Right atrium auricular region (tissue), 2 donors: ENCODE results near the gene KCNJ10. TPM values are rescaled to one million over a fixed set of nuclear protein-coding genes. Genes with fewer than 3 reads are reported as not detected.

Source experiments
- DNase-seq: peaks from one replicate; pipeline ENCODE4 v3.0.0-alpha.2; 2019; ENCODE audit warnings: low spot score
- H3K27ac ChIP-seq, 2 donors: fragments of 200-600 bp; sonication (generic); 1 replicate in 1 of 2; 2 replicates in 1 of 2; pipeline ENCODE4 v1.5.1; 2016 to 2019
- H3K27me3 ChIP-seq, 2 donors: fragments of 200-600 bp; sonication (generic); one replicate each; pipeline versions ENCODE4 v1.5.1 to v1.6.0; 2017 to 2019
- H3K36me3 ChIP-seq: fragments of 200-600 bp; sonication (generic); one replicate; pipeline ENCODE4 v1.5.1; 2016
- H3K4me1 ChIP-seq, 2 donors: fragments of 200-600 bp; sonication (generic); one replicate each; pipeline versions ENCODE4 v1.5.1 to v1.6.0; 2017 to 2019
- H3K4me3 ChIP-seq, 2 donors: fragments of 200-600 bp; sonication (generic); 1 replicate in 1 of 2; 2 replicates in 1 of 2; pipeline ENCODE4 v1.5.1; 2017 to 2019; ENCODE audit warnings: mild to moderate bottlenecking in 1 of 2, moderate library complexity in 1 of 2
- H3K9me3 ChIP-seq, 2 donors: fragments of 200-600 bp; sonication (generic); one replicate each; pipeline ENCODE4 v1.5.1; 2019
- total RNA-seq, 2 donors: library from RNA; depleted of rRNA; stranded (reverse); fragments of >200 nt; gene quantifications; one replicate each; pipeline ENCODE4 v1.1.0, GENCODE V29; 2016
- TF ChIP-seq, protein P1 (sequence below), 2 donors: fragments of 200-600 bp; sonication (generic); IDR thresholded peaks; one replicate each; pipeline ENCODE4 v1.5.1; 2019; ENCODE audit warnings: antibody characterized with exemption in 2 of 2

The KCNJ10 gene
- total RNA-seq, 2 donors from 2014 or later = 0.20 TPM; not detected in 1

DNA sequence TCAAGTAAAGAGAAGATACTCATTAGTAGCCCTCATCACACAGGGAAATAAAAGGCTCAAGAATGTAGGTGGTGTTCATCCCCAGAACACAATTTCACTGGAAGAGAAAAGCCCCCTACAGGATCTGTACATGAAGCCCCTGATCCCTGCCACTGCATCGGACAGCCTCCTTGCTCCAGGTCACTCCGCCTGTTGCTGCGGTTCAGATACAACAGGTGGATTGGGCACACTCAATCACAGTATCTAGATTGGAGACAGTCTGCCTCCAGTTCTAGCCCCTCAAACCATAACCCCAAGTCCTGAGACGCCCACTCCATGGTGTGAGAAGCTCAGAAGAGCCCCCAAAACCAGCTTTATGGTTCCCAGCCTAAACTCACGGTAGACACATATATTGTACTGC is 117.0 kb downstream of the KCNJ10 start:
- Histone ChIP-seq H3K4me3 (no peak overlapping the region), H3K36me3 (no peaks in the 10 kb centered on the region), H3K27ac (no peak overlapping the region), H3K27me3 (no peaks in the 10 kb centered on the region), H3K9me3 (no peaks in the 10 kb centered on the region), H3K4me1 (peaks cover 0 to 3% of the 10 kb centered on the region in 2 donors)
- TF ChIP-seq, protein P1, sequence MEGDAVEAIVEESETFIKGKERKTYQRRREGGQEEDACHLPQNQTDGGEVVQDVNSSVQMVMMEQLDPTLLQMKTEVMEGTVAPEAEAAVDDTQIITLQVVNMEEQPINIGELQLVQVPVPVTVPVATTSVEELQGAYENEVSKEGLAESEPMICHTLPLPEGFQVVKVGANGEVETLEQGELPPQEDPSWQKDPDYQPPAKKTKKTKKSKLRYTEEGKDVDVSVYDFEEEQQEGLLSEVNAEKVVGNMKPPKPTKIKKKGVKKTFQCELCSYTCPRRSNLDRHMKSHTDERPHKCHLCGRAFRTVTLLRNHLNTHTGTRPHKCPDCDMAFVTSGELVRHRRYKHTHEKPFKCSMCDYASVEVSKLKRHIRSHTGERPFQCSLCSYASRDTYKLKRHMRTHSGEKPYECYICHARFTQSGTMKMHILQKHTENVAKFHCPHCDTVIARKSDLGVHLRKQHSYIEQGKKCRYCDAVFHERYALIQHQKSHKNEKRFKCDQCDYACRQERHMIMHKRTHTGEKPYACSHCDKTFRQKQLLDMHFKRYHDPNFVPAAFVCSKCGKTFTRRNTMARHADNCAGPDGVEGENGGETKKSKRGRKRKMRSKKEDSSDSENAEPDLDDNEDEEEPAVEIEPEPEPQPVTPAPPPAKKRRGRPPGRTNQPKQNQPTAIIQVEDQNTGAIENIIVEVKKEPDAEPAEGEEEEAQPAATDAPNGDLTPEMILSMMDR (IDR thresholded peaks at IDR 0.05) = no peak
- no peak for DNase-seq

DNA sequence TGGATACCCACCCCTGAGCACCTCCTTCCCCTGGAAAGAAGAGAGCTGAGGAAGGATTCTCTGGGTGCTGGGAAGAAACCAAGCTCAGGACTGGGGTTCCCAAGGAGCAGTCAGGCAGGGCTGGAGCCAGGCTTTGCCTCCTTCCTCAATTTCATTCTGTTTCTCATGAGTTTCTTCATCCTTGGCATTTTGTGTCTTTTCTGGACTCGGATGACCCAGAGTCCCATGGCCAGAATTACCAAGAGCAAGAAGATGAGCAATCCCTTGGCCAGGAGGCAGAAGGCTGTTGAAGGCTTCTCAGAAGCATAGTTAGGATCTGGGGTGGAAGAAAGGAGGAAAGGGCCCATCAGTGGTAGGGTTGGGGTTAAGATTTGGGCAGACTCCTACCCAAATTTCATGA is 118.4 kb downstream of the KCNJ10 start:
- Histone ChIP-seq H3K4me3 (no peak overlapping the region), H3K9me3 (no peaks in the 10 kb centered on the region), H3K36me3 (no peaks in the 10 kb centered on the region), H3K4me1 (peaks cover 0 to 3% of the 10 kb centered on the region in 2 donors), H3K27ac (no peak overlapping the region), H3K27me3 (no peaks in the 10 kb centered on the region)
- DNase-seq = no peak
- TF ChIP-seq, protein P1 (IDR thresholded peaks at IDR 0.05) = no peak

DNA sequence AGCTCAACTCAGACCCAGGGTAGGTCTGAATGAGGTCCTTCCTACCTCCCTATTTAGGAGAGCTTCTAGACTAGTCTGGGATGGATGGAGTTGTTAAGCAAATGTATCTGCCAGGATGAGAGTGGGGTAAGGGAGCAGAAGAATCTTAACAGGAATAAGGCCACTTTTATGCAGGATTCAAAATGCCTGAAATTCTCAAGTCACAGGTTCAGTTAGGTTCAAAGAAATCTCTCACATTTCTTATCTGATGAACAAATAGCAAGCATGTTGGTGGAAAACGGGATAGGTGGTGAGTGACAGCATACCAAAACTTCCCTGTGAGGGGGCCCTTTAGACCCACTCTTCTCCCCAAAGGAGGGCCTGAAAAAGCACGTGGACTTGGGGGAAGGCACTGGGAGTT is 118.9 kb downstream of the KCNJ10 start:
- peaks cover 0 to 9% of the 10 kb centered on the region in 2 donors for H3K4me1 ChIP-seq
- TF ChIP-seq, protein P1 (IDR thresholded peaks at IDR 0.05) = no peak
- no peak overlapping the region for H3K4me3 ChIP-seq
- no peaks in the 10 kb centered on the region for H3K27me3 ChIP-seq
- no peak overlapping the region for H3K27ac ChIP-seq
- DNase-seq = no peak
- H3K36me3 ChIP-seq = no peaks in the 10 kb centered on the region
- H3K9me3 ChIP-seq = no peaks in the 10 kb centered on the region

DNA sequence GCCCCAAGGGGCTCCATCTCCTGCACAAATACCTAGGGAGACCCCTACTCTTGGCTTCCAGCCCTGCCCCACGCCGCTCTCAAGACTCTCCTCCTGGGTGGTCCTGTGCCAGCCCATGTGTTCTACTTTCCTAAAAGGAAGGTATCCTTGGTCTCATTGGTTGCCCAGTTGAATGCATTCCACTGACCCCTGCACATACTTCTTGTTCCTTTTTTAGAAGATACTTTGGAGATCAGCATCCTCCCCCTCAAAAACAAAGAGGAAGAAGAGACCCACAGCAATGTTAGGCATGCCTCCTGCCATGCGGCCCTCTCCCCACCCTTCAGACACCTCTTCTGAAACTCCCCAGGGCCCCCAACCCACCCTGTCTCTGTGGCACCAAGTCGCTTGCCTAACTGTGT is 120.0 kb downstream of the KCNJ10 start:
- Histone ChIP-seq H3K36me3 (no peaks in the 10 kb centered on the region), H3K9me3 (no peaks in the 10 kb centered on the region), H3K27ac (no peak overlapping the region), H3K27me3 (no peaks in the 10 kb centered on the region), H3K4me3 (no peak overlapping the region), H3K4me1 (peaks cover 0 to 19% of the 10 kb centered on the region in 2 donors)
- DNase-seq = no peak
- TF ChIP-seq, protein P1 (IDR thresholded peaks at IDR 0.05) = no peak

DNA sequence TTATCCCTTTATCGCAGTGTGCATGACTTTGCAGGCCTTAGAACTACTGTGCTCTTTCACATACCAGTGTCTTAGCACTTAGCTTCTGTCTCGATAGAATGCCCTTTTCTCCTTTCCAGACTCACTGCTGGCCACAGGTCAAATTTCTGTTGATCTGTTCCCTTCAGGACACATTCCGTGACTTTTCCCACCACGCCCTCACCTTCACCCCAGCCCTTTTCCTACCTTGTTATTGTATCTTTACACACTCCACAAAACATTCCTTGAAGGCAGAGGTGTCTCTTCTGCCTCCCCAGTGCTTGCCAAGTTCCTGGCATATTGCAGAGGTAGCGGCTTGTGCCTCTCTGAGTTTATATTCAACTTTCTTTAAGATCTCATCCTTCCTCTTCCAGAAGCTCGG is 120.8 kb downstream of the KCNJ10 start:
- Histone ChIP-seq H3K36me3 (no peaks in the 10 kb centered on the region), H3K27me3 (no peaks in the 10 kb centered on the region), H3K27ac (no peak overlapping the region), H3K4me1 (peaks cover 0 to 25% of the 10 kb centered on the region in 2 donors), H3K9me3 (no peaks in the 10 kb centered on the region), H3K4me3 (no peak overlapping the region)
- TF ChIP-seq, protein P1 (IDR thresholded peaks at IDR 0.05) = no peak
- DNase-seq = no peak

Other genes with a start within 250 kb of the KCNJ10 start
- 1 to 10 TPM; 1.0 to 4.2 TPM for gene SLAMF8, start 243.3 kb downstream of the KCNJ10 start, total RNA-seq
- not detected for gene VSIG8, start 207.5 kb downstream of the KCNJ10 start, total RNA-seq
- 1 to 10 TPM in 1 of 2 donors, under 1 TPM in 1; 0.86 to 1.3 TPM for gene CFAP45, start 170.0 kb downstream of the KCNJ10 start, total RNA-seq
- 100 to 1,000 TPM; 124 to 235 TPM for gene TAGLN2, start 144.7 kb downstream of the KCNJ10 start, total RNA-seq
- gene IGSF9, start 124.5 kb downstream of the KCNJ10 start, total RNA-seq = 1 to 10 TPM; 2.0 to 5.4 TPM
- not detected for gene SLAMF9, start 115.9 kb downstream of the KCNJ10 start, total RNA-seq
- 1 to 10 TPM; 2.4 to 3.2 TPM for gene PIGM, start 38.2 kb downstream of the KCNJ10 start, total RNA-seq
- gene KCNJ9, start 11.4 kb upstream of the KCNJ10 start, total RNA-seq = under 1 TPM in 1 of 2 donors, not detected in 1; 0.08 TPM
- 10 to 100 TPM; 20.1 to 20.8 TPM for gene IGSF8, start 28.5 kb upstream of the KCNJ10 start, total RNA-seq
- gene ATP1A2, start 45.6 kb upstream of the KCNJ10 start, total RNA-seq = 100 to 1,000 TPM; 146 to 228 TPM
- not detected for gene ATP1A4, start 81.4 kb upstream of the KCNJ10 start, total RNA-seq
- gene CASQ1, start 120.4 kb upstream of the KCNJ10 start, total RNA-seq = 10 to 100 TPM; 10.1 to 32.3 TPM
- gene PEA15, start 135.2 kb upstream of the KCNJ10 start, total RNA-seq = 100 to 1,000 TPM in 1 of 2 donors, 10 to 100 TPM in 1; 69.2 to 144 TPM
- gene DCAF8, start 192.4 kb upstream of the KCNJ10 start, total RNA-seq = 100 to 1,000 TPM; 103 to 121 TPM
- gene PEX19, start 215.0 kb upstream of the KCNJ10 start, total RNA-seq = 10 to 100 TPM; 54.5 to 72.4 TPM